PFSK-1 (cell line): ENCODE measurements around the gene OPA3.

Experiments used
- FOXP2 ChIP-seq: optimal IDR thresholded peaks from 2 replicates; pipeline ENCODE3; 2011; ENCODE audit warnings: borderline replicate concordance, control low read depth, inconsistent platforms; ENCODE audit not compliant: insufficient read depth; ENCODE audit errors: extremely low read length, extremely low read depth
- POLR2AphosphoS5 ChIP-seq: IDR thresholded peaks from 2 replicates; pipeline ENCODE4 v1.6.1; 2012; ENCODE audit warnings: low read depth, mild to moderate bottlenecking, control low read depth, low read length, moderate library complexity
- SIN3A ChIP-seq: IDR thresholded peaks from 2 replicates; pipeline ENCODE4 v1.6.1; 2012; ENCODE audit warnings: mild to moderate bottlenecking, low read length, moderate library complexity, borderline replicate concordance; ENCODE audit not compliant: insufficient read depth
- TAF1 ChIP-seq: IDR thresholded peaks from 2 replicates; pipeline ENCODE4 v1.6.1; 2012; ENCODE audit warnings: low read length, control low read depth, borderline replicate concordance; ENCODE audit not compliant: insufficient read depth
- TF ChIP-seq, protein P1 (sequence below), 2 experiments: IDR thresholded peaks; 2 replicates each; pipeline versions ENCODE4 v1.6.1 to v1.8.0; 2011 to 2012; ENCODE audit warnings: low read depth in 2 of 2, low read length in 2 of 2, control low read depth in 1 of 2, inconsistent platforms in 1 of 2, mild to moderate bottlenecking in 1 of 2, moderate library complexity in 1 of 2; ENCODE audit not compliant: insufficient read depth in 1 of 2

OPA3 gene

GRCh38 chr19:45528149-45528743 is 56.4 kb downstream of the OPA3 start:
- TF ChIP-seq SIN3A, result no peak
- TF ChIP-seq FOXP2, result no peak
- TF ChIP-seq, protein P1, sequence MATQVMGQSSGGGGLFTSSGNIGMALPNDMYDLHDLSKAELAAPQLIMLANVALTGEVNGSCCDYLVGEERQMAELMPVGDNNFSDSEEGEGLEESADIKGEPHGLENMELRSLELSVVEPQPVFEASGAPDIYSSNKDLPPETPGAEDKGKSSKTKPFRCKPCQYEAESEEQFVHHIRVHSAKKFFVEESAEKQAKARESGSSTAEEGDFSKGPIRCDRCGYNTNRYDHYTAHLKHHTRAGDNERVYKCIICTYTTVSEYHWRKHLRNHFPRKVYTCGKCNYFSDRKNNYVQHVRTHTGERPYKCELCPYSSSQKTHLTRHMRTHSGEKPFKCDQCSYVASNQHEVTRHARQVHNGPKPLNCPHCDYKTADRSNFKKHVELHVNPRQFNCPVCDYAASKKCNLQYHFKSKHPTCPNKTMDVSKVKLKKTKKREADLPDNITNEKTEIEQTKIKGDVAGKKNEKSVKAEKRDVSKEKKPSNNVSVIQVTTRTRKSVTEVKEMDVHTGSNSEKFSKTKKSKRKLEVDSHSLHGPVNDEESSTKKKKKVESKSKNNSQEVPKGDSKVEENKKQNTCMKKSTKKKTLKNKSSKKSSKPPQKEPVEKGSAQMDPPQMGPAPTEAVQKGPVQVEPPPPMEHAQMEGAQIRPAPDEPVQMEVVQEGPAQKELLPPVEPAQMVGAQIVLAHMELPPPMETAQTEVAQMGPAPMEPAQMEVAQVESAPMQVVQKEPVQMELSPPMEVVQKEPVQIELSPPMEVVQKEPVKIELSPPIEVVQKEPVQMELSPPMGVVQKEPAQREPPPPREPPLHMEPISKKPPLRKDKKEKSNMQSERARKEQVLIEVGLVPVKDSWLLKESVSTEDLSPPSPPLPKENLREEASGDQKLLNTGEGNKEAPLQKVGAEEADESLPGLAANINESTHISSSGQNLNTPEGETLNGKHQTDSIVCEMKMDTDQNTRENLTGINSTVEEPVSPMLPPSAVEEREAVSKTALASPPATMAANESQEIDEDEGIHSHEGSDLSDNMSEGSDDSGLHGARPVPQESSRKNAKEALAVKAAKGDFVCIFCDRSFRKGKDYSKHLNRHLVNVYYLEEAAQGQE (IDR thresholded peaks at IDR 0.05; ENCODE audit: insufficient read depth in 1 of 2, low read depth in 2 of 2, low read length in 2 of 2), result no peak
- TF ChIP-seq TAF1, result no peak
- no peak for TF ChIP-seq POLR2AphosphoS5

GRCh38 chr19:45527731-45528130 is 56.9 kb downstream of the OPA3 start:
- TF ChIP-seq, protein P1 (IDR thresholded peaks at IDR 0.05; ENCODE audit: insufficient read depth in 1 of 2, low read depth in 2 of 2, low read length in 2 of 2), result no peak
- TF ChIP-seq POLR2AphosphoS5, result no peak

DNA sequence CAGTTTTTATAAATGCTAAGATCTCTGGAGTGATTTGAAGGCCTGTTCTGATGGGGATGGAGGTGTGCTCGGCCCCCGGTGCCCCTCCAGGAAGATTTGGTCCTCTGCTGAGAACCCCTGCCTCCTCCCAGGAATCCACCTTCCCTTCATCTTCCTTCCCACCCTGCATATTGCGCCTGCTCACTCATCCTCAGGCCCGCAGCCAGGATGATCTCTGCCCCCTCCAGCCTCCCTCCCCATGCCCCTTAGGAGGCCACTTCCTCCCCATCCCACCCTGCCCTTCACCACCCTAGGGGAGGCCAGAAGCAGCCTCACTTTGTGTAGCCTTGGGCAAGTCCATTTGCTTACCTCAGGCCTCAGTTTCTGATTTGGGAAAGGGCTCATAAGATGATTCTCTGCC is 57.6 kb downstream of the OPA3 start:
- TF ChIP-seq SIN3A, result no peak
- TF ChIP-seq, protein P1 (IDR thresholded peaks at IDR 0.05; ENCODE audit: insufficient read depth in 1 of 2, low read depth in 2 of 2, low read length in 2 of 2), result no peak
- TF ChIP-seq TAF1, result no peak
- no peak for TF ChIP-seq FOXP2
- no peak for TF ChIP-seq POLR2AphosphoS5

- TF ChIP-seq FOXP2 (no peak), POLR2AphosphoS5 (no peak), TAF1 (no peak), SIN3A (no peak)
- TF ChIP-seq, protein P1 (IDR thresholded peaks at IDR 0.05; ENCODE audit: insufficient read depth in 1 of 2, low read depth in 2 of 2, low read length in 2 of 2), result no peak
Measured at GRCh38 chr19:45526143-45526542, 58.5 kb downstream of the OPA3 start.

DNA sequence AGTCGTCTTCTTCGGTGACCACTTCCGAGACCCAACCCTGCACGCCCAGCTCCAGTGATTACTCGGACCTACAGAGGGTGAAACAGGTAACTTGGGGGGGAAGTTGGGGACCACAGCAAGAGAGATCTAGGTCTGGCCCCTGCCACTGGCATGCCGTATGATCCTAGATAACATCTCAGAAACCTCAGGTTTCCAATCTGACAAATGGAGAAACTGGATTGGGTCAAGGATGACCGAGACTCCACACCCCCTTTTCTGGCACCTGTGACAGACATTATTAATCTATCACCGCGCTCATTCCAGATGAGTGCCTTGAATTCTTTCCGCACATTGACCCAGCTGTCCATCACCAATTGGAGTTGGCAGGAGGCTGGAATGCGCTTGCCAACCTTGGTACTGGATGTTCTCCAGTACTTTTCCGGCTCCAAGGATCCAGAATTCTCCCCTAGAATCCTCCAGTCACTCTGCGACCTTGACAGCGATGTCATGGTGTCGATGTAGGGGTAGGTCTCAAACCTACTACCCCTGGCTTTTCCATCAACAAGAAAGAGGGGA is 60.0 kb downstream of the OPA3 start:
- TF ChIP-seq SIN3A (no peak), POLR2AphosphoS5 (no peak), TAF1 (no peak), FOXP2 (no peak)
- TF ChIP-seq, protein P1 (IDR thresholded peaks at IDR 0.05; ENCODE audit: insufficient read depth in 1 of 2, low read depth in 2 of 2, low read length in 2 of 2), result no peak
